EL (cell line): ENCODE results near the gene RTKN.
A peak's percentile ranks its signal among the peaks of the same experiment; 100 is the strongest.
"Not testable (repeated sequence)": the region's sequence is repeated elsewhere in the genome, so short reads cannot be mapped to it uniquely, and the experiment has no call there.

Experiments
- DNase-seq: peaks from one replicate; pipeline ENCODE4 v3.0.0-alpha.2; 2016

RTKN gene

GRCh38 chr2:74441690-74442482 lies at the start of gene RTKN:
TSS of gene RTKN (minus strand) at chr2:74441937. CDS start at chr2:74441816, 121 bp downstream.
- no peak for DNase-seq

GRCh38 chr2:74489906-74490305 lies 48.2 kb upstream of the RTKN start:
- DNase-seq, result no peak

- DNase-seq, result no peak
These were observed 47.1 kb upstream of the RTKN start for GRCh38 chr2:74488643-74489481.

- DNase-seq, result no peak
These were observed 44.4 kb upstream of the RTKN start for GRCh38 chr2:74486141-74486540.

GRCh38 chr2:74483675-74484164 lies 42.0 kb upstream of the RTKN start:
- not testable (repeated sequence) for DNase-seq

- DNase-seq, result peak; percentile 94
These were observed 41.3 kb upstream of the RTKN start, which contains the start of the genes CCDC142 and TTC31 for GRCh38 chr2:74482801-74483674. TSS of gene CCDC142 (minus strand) at chr2:74482998. CDS start at chr2:74482837, 161 bp downstream. TSS of gene TTC31 (plus strand) at chr2:74483081. CDS start at chr2:74483096, 15 bp downstream.

GRCh38 chr2:74481961-74482800 lies 40.4 kb upstream of the RTKN start:
- DNase-seq, result peak; percentile 33

- DNase-seq, result no peak
These were observed 39.7 kb upstream of the RTKN start for GRCh38 chr2:74481431-74481830.

- no peak for DNase-seq
These were observed 33.2 kb upstream of the RTKN start for GRCh38 chr2:74474899-74475298.

GRCh38 chr2:74474481-74474880 lies 32.7 kb upstream of the RTKN start:
- DNase-seq, result no peak

- no peak for DNase-seq
These were observed 31.2 kb upstream of the RTKN start for GRCh38 chr2:74472945-74473258.

- DNase-seq, result peak; percentile 93
These were observed 30.6 kb upstream of the RTKN start, which contains the start of gene MRPL53 for GRCh38 chr2:74472086-74472944. TSS of gene MRPL53 (minus strand) at chr2:74472680. CDS start at chr2:74472660, 20 bp downstream.

- no peak for DNase-seq
These were observed 29.8 kb upstream of the RTKN start for GRCh38 chr2:74471332-74472065.

- not testable (repeated sequence) for DNase-seq
These were observed 29.0 kb upstream of the RTKN start for GRCh38 chr2:74470742-74471141.

- no peak for DNase-seq
These were observed 22.7 kb upstream of the RTKN start for GRCh38 chr2:74464406-74464805.

GRCh38 chr2:74462786-74463105 lies 21.0 kb upstream of the RTKN start:
- DNase-seq, result no peak

GRCh38 chr2:74462054-74462785 lies 20.5 kb upstream of the RTKN start:
- no peak for DNase-seq

GRCh38 chr2:74461187-74462053 lies 19.7 kb upstream of the RTKN start:
- DNase-seq, result no peak
